ENCODE results near the gene MLH3.

GRCh38 chr14:74988993-74989392, 62.3 kb downstream of the MLH3 start:
- TF ChIP-seq POLR2A (IDR thresholded peaks at IDR 0.05), result no peak
- TF ChIP-seq CTCF (IDR thresholded peaks at IDR 0.05), result no peak
- TF ChIP-seq POLR2AphosphoS5 (IDR thresholded peaks at IDR 0.05), result no peak
